ENCODE data around the gene OST4.

The OST4 gene

GRCh38 chr2:27033253-27033852 lies 38.1 kb downstream of the OST4 start:
- Histone ChIP-seq H3K27me3 (ENCODE audit: low read length) (no peaks in the 10 kb centered on the region), H3K4me3 (ENCODE audit: insufficient read depth, low read length, poor library complexity, severe bottlenecking) (peak overlapping the region; percentile 91), H3K79me2 (ENCODE audit: insufficient read depth, low read length) (peaks cover 16% of the 10 kb centered on the region), H3K9ac (ENCODE audit: low read length) (peak overlapping the region; percentile 95), H3K9me2 (replicated peaks; ENCODE audit: insufficient read depth, low read length) (no peaks in the 10 kb centered on the region), H3K9me3 (ENCODE audit: insufficient read depth, low read length) (no peaks in the 10 kb centered on the region), H3K4me2 (ENCODE audit: low read depth, low read length, poor library complexity, severe bottlenecking) (peak overlapping the region; percentile 97), H2AFZ (ENCODE audit: low read depth, low read length, severe bottlenecking) (peak overlapping the region; percentile 40), H3K27ac (ENCODE audit: low read depth, low read length) (0 out of 2 replicates have a peak overlapping the region, but pooled peaks have one; percentile 29), H4K20me1 (ENCODE audit: low read depth, low read length) (no peaks in the 10 kb centered on the region), H3F3A (ENCODE audit: insufficient read depth) (no peaks in the 10 kb centered on the region), H3K36me3 (ENCODE audit: low read length) (no peaks in the 10 kb centered on the region)
- TF ChIP-seq EZH2phosphoT487 (conservative IDR thresholded peaks at IDR 0.05; ENCODE audit: low read length), result no peak
- no peak for TF ChIP-seq CTCF (IDR thresholded peaks at IDR 0.05; ENCODE audit: insufficient read depth, low read length, poor library complexity, severe bottlenecking)

- Histone ChIP-seq H3K9me3 (ENCODE audit: insufficient read depth, low read length) (no peaks in the 10 kb centered on the region), H3K36me3 (ENCODE audit: low read length) (no peaks in the 10 kb centered on the region), H3K27ac (ENCODE audit: low read depth, low read length) (peak within 1 kb of the TSS; percentile 29)
Observed at GRCh38 chr2:27032495-27033252, 38.8 kb downstream of the OST4 start, which contains the start of gene TMEM214. Gene TMEM214, plus strand, starts transcription at chr2:27032965. Its CDS starts 51 bp downstream, at chr2:27033016.

GRCh38 chr2:27029051-27029450 lies 42.4 kb downstream of the OST4 start:
- TF ChIP-seq CTCF (IDR thresholded peaks at IDR 0.05; ENCODE audit: insufficient read depth, low read length, poor library complexity, severe bottlenecking) (no peak), EZH2phosphoT487 (conservative IDR thresholded peaks at IDR 0.05; ENCODE audit: low read length) (no peak)
- peaks cover 13% of the 10 kb centered on the region for H3K79me2 ChIP-seq (ENCODE audit: insufficient read depth, low read length)
- no peaks in the 10 kb centered on the region for H3K9me3 ChIP-seq (ENCODE audit: insufficient read depth, low read length)
- H3K27me3 ChIP-seq (ENCODE audit: low read length), result no peaks in the 10 kb centered on the region
- no peaks in the 10 kb centered on the region for H4K20me1 ChIP-seq (ENCODE audit: low read depth, low read length)
- no peak overlapping the region for H2AFZ ChIP-seq (ENCODE audit: low read depth, low read length, severe bottlenecking)
- no peaks in the 10 kb centered on the region for H3K9me2 ChIP-seq (replicated peaks; ENCODE audit: insufficient read depth, low read length)
- no peak overlapping the region for H3K9ac ChIP-seq (ENCODE audit: low read length)
- H3K4me3 ChIP-seq (ENCODE audit: insufficient read depth, low read length, poor library complexity, severe bottlenecking), result no peak overlapping the region
- no peak overlapping the region for H3K27ac ChIP-seq (ENCODE audit: low read depth, low read length)
- H3F3A ChIP-seq (ENCODE audit: insufficient read depth), result no peaks in the 10 kb centered on the region
- no peak overlapping the region for H3K4me2 ChIP-seq (ENCODE audit: low read depth, low read length, poor library complexity, severe bottlenecking)
- H3K36me3 ChIP-seq (ENCODE audit: low read length), result no peaks in the 10 kb centered on the region

More at GRCh38 chr2:27032495-27033252, 38.8 kb downstream of the OST4 start, which contains the start of gene TMEM214:
- H3K9me2 ChIP-seq (replicated peaks; ENCODE audit: insufficient read depth, low read length), result no peaks in the 10 kb centered on the region
- no peaks in the 10 kb centered on the region for H4K20me1 ChIP-seq (ENCODE audit: low read depth, low read length)
- TF ChIP-seq EZH2phosphoT487 (conservative IDR thresholded peaks at IDR 0.05; ENCODE audit: low read length) (no peak), CTCF (IDR thresholded peaks at IDR 0.05; ENCODE audit: insufficient read depth, low read length, poor library complexity, severe bottlenecking) (no peak)
- peak within 1 kb of the TSS; percentile 97 for H3K4me2 ChIP-seq (ENCODE audit: low read depth, low read length, poor library complexity, severe bottlenecking)
- H3K9ac ChIP-seq (ENCODE audit: low read length), result peak within 1 kb of the TSS; percentile 95
- peaks cover 16% of the 10 kb centered on the region for H3K79me2 ChIP-seq (ENCODE audit: insufficient read depth, low read length)
- H3K27me3 ChIP-seq (ENCODE audit: low read length), result no peaks in the 10 kb centered on the region
- peak within 1 kb of the TSS; percentile 40 for H2AFZ ChIP-seq (ENCODE audit: low read depth, low read length, severe bottlenecking)
- H3K4me3 ChIP-seq (ENCODE audit: insufficient read depth, low read length, poor library complexity, severe bottlenecking), result peak within 1 kb of the TSS; percentile 91
- no peaks in the 10 kb centered on the region for H3F3A ChIP-seq (ENCODE audit: insufficient read depth)
